SH-SY5Y (cell line): ENCODE measurements around the gene NAV2.

ENCODE experiments used
- GATA2 ChIP-seq: IDR thresholded peaks from 2 replicates; pipeline ENCODE4 v1.6.1; 2011; ENCODE audit warnings: mild to moderate bottlenecking, low read depth, low read length
- GATA3 ChIP-seq: IDR thresholded peaks from 2 replicates; pipeline ENCODE4 v1.6.1; 2011; ENCODE audit warnings: low read depth, mild to moderate bottlenecking, low read length, moderate library complexity

- TF ChIP-seq GATA2 (peak; percentile 56), GATA3 (peak; percentile 55; the same call in 1 of the 2 replicates)
Observed at GRCh38 chr11:19996571-19996970, 283.9 kb downstream of the NAV2 start.
